PC-3 (cell line): ENCODE measurements around the gene MAD1L1. TPM values are rescaled to one million over a fixed set of nuclear protein-coding genes. Genes with fewer than 3 reads are reported as not detected.

ENCODE experiments used
- ATAC-seq: fragments of 200-7000 bp; cut with Tn5 transposase; 2 replicates; pipeline ENCODE4 v1.9.1; 2020; ENCODE audit warnings: mild to moderate bottlenecking, moderate library complexity
- BruUV-seq: library from RNA; stranded (reverse); fragments of 400-500 nt; replicated peaks from 2 replicates; lab custom pipeline; 2021; lab: Mats Ljungman, UMichigan
- CTCF ChIA-PET: fragments of 300-600 bp; sonication (Branson Sonifier 250); formaldehyde crosslinking; loops from one replicate; lab custom pipeline; 2022; ENCODE audit warnings: antibody characterized with exemption; lab: Charles Lee
- POLR2A ChIA-PET: fragments of 300-600 bp; sonication (Branson Sonifier 250); formaldehyde crosslinking; loops from one replicate; lab custom pipeline; 2022; ENCODE audit warnings: antibody characterized with exemption; ENCODE audit not compliant: unreplicated experiment; lab: Charles Lee
- DNase-seq: peaks from one replicate; pipeline ENCODE4 v3.0.0-alpha.2; 2015
- H2AFZ ChIP-seq: fragments of 300-600 bp; sonication (generic); 2 replicates; pipeline ENCODE4 v1.6.0; 2016; ENCODE audit warnings: antibody characterized with exemption, low read length
- H3F3A ChIP-seq: fragments of 300-600 bp; sonication (generic); one replicate; pipeline ENCODE4 v1.6.0; 2017; ENCODE audit warnings: antibody characterized with exemption, low read length, control low read depth, mild to moderate bottlenecking; ENCODE audit not compliant: unreplicated experiment
- H3K27ac ChIP-seq: fragments of 300-600 bp; sonication (generic); 2 replicates; pipeline ENCODE4 v1.5.1; 2016; ENCODE audit warnings: mild to moderate bottlenecking, low read length
- H3K27me3 ChIP-seq: fragments of 300-600 bp; sonication (generic); 2 replicates; pipeline ENCODE4 v1.6.1; 2016; ENCODE audit warnings: low read length, mixed read lengths
- H3K36me3 ChIP-seq: fragments of 300-600 bp; sonication (generic); 2 replicates; pipeline ENCODE4 v1.6.1; 2016; ENCODE audit warnings: low read depth, mixed run types, low read length, mixed read lengths
- H3K4me1 ChIP-seq: fragments of 300-600 bp; sonication (generic); 2 replicates; pipeline ENCODE4 v1.5.1; 2016; ENCODE audit warnings: low read length; ENCODE audit not compliant: insufficient read depth
- H3K4me2 ChIP-seq: fragments of 300-600 bp; sonication (generic); 2 replicates; pipeline ENCODE4 v1.6.0; 2016; ENCODE audit warnings: low read length
- H3K4me3 ChIP-seq: fragments of 300-600 bp; sonication (generic); 2 replicates; pipeline ENCODE4 v1.5.1; 2016; ENCODE audit warnings: mild to moderate bottlenecking, low read length, mixed read lengths
- H3K79me2 ChIP-seq: fragments of 300-600 bp; sonication (generic); 2 replicates; pipeline ENCODE4 v1.6.1; 2017; ENCODE audit warnings: low read length, mixed read lengths
- H3K9ac ChIP-seq: fragments of 300-600 bp; sonication (generic); 2 replicates; pipeline ENCODE4 v1.6.0; 2016; ENCODE audit warnings: mild to moderate bottlenecking, low read length
- H3K9me2 ChIP-seq: fragments of 300-600 bp; sonication (generic); replicated peaks from 2 replicates; pipeline ENCODE4 v1.6.1; 2016; ENCODE audit warnings: mixed run types, low read length, mixed read lengths
- H3K9me3 ChIP-seq: fragments of 300-600 bp; sonication (generic); 2 replicates; pipeline ENCODE4 v1.6.1; 2016; ENCODE audit warnings: low read length, mixed read lengths
- H4K20me1 ChIP-seq: fragments of 300-600 bp; sonication (generic); 2 replicates; pipeline ENCODE4 v1.6.1; 2016; ENCODE audit warnings: low read length, mixed read lengths
- EZH2 ChIP-seq: fragments of 300-600 bp; sonication (generic); IDR thresholded peaks from one replicate; pipeline ENCODE4 v1.6.1; 2017; ENCODE audit warnings: antibody characterized with exemption, mild to moderate bottlenecking, low read length; ENCODE audit not compliant: unreplicated experiment
- EZH2phosphoT487 ChIP-seq: fragments of 300-600 bp; sonication (generic); IDR thresholded peaks from 2 replicates; pipeline ENCODE4 v1.6.1; 2018; ENCODE audit warnings: mild to moderate bottlenecking, antibody characterized with exemption, low read length, borderline replicate concordance
- intact Hi-C: fragments of 100-400 bp; cut with micrococcal nuclease; formaldehyde crosslinking; loops from 2 replicates; pipeline ENCODE4 v1.9.0; 2023
- total RNA-seq: library from RNA; depleted of rRNA; stranded (reverse); fragments of >200 nt; gene quantifications from 2 replicates; pipeline ENCODE4 v1.2.3, GENCODE V29; 2014
- TF ChIP-seq, protein P1 (sequence below): fragments of 300-600 bp; sonication (generic); conservative IDR thresholded peaks from 2 replicates; pipeline ENCODE4 v1.5.1; 2017; ENCODE audit warnings: antibody characterized with exemption, low read depth, mild to moderate bottlenecking, low read length

Gene MAD1L1
- total RNA-seq, 1 experiment from 2014 or later = 88.4 TPM

DNA sequence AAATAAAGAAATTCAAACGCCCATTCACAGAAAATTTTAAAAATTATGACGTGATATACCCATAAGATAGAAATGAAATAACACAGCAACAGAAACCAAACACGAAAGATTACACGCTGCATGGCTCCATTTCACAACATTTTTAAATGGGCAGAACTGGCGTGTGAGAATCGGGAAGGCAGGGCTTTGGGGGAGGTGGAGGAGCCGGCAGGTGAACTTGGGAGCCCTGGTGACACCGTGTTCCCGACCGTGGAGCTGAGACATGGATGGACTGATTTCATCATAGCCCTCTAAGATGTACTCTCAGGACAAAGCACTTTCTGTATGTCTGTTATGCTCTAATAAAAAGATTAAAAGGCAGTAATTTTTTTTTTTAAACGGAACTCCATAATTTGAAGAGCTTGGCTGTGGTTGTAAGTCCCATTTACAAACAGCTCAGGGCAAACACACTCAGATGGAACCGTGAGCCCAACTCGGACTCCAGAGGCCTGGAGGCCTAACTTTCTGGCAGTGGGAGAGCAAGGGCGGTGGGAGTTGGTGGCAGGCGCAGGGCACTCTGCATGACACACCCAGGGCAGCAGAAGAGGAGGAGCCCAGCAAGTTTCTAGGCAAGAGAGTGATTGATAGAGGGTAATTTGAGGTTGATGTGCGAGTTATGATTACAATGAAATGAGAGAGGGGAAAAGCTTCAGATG lies 203.4 kb downstream of the MAD1L1 start:
- Histone ChIP-seq H3F3A (no peaks in the 10 kb centered on the region), H3K4me2 (no peak overlapping the region), H3K9ac (no peak overlapping the region), H4K20me1 (no peaks in the 10 kb centered on the region), H3K27ac (no peak overlapping the region), H3K4me1 (no peaks in the 10 kb centered on the region), H3K9me3 (peaks cover 5% of the 10 kb centered on the region; the same call in 1 of the 2 replicates), H2AFZ (no peak overlapping the region), H3K4me3 (no peak overlapping the region), H3K27me3 (no peaks in the 10 kb centered on the region), H3K9me2 (no peaks in the 10 kb centered on the region), H3K79me2 (no peaks in the 10 kb centered on the region), H3K36me3 (peaks cover 7% of the 10 kb centered on the region)
- intact Hi-C loops = no loop called here
- DNase-seq (no peak), ATAC-seq (no peak)
- BruUV-seq = no TSS peak
- ChIA-PET CTCF (no interaction called here), POLR2A (no interaction called here)
- TF ChIP-seq EZH2 (no peak), EZH2phosphoT487 (no peak)
- TF ChIP-seq, protein P1, sequence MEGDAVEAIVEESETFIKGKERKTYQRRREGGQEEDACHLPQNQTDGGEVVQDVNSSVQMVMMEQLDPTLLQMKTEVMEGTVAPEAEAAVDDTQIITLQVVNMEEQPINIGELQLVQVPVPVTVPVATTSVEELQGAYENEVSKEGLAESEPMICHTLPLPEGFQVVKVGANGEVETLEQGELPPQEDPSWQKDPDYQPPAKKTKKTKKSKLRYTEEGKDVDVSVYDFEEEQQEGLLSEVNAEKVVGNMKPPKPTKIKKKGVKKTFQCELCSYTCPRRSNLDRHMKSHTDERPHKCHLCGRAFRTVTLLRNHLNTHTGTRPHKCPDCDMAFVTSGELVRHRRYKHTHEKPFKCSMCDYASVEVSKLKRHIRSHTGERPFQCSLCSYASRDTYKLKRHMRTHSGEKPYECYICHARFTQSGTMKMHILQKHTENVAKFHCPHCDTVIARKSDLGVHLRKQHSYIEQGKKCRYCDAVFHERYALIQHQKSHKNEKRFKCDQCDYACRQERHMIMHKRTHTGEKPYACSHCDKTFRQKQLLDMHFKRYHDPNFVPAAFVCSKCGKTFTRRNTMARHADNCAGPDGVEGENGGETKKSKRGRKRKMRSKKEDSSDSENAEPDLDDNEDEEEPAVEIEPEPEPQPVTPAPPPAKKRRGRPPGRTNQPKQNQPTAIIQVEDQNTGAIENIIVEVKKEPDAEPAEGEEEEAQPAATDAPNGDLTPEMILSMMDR = no peak

DNA sequence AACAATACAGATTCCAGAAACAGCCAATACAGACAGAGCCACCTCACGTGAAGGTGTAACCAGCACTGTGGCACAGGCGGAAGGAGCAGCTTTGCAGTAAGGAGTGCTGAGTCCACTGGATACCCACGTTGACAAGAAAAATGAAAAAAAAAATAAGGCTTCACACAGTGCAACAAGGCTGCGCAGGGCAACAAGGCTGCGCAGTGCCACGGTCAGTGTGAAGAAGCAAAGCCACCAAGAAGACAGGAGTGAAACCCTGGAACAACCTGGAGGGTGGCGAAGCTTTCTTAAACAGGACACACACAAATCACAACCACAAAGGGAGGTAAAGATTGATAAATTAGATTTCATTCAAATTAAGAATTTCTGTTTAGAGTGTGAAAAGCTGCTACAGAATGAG lies 204.0 kb downstream of the MAD1L1 start:
- no peak for ATAC-seq
- intact Hi-C loops = no loop called here
- no peaks in the 10 kb centered on the region for H3F3A ChIP-seq
- TF ChIP-seq, protein P1 = no peak
- no peak for TF ChIP-seq EZH2
- TF ChIP-seq EZH2phosphoT487 = no peak
- ChIA-PET POLR2A (no interaction called here), CTCF (no interaction called here)
- no peak overlapping the region for H3K27ac ChIP-seq
- no peak overlapping the region for H3K4me2 ChIP-seq
- H3K9ac ChIP-seq = no peak overlapping the region
- no peak for DNase-seq
- H3K36me3 ChIP-seq = peaks cover 7% of the 10 kb centered on the region
- no peaks in the 10 kb centered on the region for H3K9me2 ChIP-seq
- H2AFZ ChIP-seq = no peak overlapping the region
- H4K20me1 ChIP-seq = no peaks in the 10 kb centered on the region
- no peaks in the 10 kb centered on the region for H3K27me3 ChIP-seq
- no peak overlapping the region for H3K4me3 ChIP-seq
- H3K79me2 ChIP-seq = no peaks in the 10 kb centered on the region
- BruUV-seq = no TSS peak
- H3K4me1 ChIP-seq = no peaks in the 10 kb centered on the region
- H3K9me3 ChIP-seq = peaks cover 5% of the 10 kb centered on the region; the same call in 1 of the 2 replicates

DNA sequence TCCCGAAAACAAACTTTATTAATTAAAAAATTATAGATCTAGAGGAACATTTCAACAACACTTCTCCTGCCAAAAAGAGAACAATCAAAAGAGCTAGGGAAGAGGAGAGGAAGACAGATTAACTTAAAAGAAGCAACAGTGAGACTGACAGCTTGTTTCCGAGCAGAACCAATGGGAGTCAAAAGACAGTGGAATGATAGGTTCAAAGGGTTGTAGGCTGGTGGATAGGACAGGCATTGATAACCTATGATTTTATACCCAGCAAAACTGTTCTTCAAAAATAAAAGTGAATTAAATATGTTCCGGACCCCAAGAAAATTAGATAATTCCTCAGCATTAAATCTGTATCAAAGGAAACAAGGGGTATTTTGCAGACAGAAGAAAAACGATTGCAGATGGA lies 207.6 kb downstream of the MAD1L1 start:
- Histone ChIP-seq H3F3A (no peaks in the 10 kb centered on the region), H3K9me2 (no peaks in the 10 kb centered on the region), H3K9ac (no peak overlapping the region), H3K36me3 (peaks cover 7% of the 10 kb centered on the region), H2AFZ (no peak overlapping the region), H3K4me1 (no peaks in the 10 kb centered on the region), H3K79me2 (no peaks in the 10 kb centered on the region), H3K27ac (no peak overlapping the region), H3K27me3 (no peaks in the 10 kb centered on the region), H4K20me1 (no peaks in the 10 kb centered on the region), H3K9me3 (peaks cover 5% of the 10 kb centered on the region; the same call in 1 of the 2 replicates), H3K4me3 (no peak overlapping the region), H3K4me2 (no peak overlapping the region)
- DNase-seq (no peak), ATAC-seq (no peak)
- intact Hi-C loops = no loop called here
- no TSS peak for BruUV-seq
- TF ChIP-seq EZH2phosphoT487 (no peak), EZH2 (no peak)
- TF ChIP-seq, protein P1 = no peak
- CTCF ChIA-PET = interaction anchor here (0.7 kb wide), 1 partner anchor 469 kb away, joined by 4 read pairs; the partner anchor contains the start of gene TMEM184A
- POLR2A ChIA-PET = no interaction called here
